ENCODE measurements around the gene PIP4K2A.
A peak's percentile ranks its signal among the peaks of the same experiment; 100 is the strongest.
"Not testable (repeated sequence)": the region's sequence is repeated elsewhere in the genome, so short reads cannot be mapped to it uniquely, and the experiment has no call there.

Gene PIP4K2A

GRCh38 chr10:22714479-22715289 lies at the start of gene PIP4K2A:
Gene PIP4K2A, minus strand, starts transcription at chr10:22714578. Its CDS starts 252 bp downstream, at chr10:22714326.
- DNase-seq = peak; percentile 82

GRCh38 chr10:22761569-22762220 lies 47.3 kb upstream of the PIP4K2A start:
- no peak for DNase-seq

DNA sequence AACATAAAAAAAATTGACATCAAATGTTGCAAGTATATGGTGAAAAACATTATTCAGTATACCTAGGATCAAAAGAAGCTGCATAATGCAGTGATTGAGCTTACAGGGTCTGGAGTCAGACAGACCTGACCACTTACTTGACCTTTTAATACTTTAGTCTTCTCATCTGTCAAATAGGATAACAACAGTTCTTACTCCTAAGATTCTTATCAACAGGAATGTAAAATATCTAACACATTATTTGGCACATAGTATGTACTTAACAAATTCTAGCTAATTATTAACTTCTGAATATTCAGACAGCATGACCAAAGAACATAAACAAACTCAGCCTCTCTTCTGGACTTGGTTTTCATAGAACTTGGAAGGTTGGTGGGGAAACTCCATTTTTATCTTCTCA lies 45.6 kb upstream of the PIP4K2A start:
- DNase-seq = no peak

GRCh38 chr10:22758867-22759266 lies 44.5 kb upstream of the PIP4K2A start:
- DNase-seq = no peak

DNA sequence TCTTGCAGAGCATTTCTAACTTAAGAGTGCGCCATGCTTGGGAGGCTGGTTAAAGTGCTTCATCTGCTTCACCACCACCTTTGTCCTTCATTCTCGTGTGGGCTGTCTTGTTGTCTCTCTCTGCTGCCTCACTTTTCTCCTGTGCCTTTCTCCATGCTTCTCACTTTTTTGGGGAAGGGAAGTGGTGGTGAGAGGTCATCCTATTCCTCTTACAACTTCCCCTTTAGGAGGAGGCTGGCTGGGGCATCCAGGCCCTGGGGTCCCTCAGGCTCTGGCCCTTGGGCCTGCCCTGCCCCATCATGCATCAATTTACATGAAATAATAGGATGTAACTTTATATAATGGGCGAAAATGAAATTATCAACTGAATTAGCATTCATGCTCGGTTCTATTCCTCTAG lies 39.9 kb upstream of the PIP4K2A start:
- no peak for DNase-seq

DNA sequence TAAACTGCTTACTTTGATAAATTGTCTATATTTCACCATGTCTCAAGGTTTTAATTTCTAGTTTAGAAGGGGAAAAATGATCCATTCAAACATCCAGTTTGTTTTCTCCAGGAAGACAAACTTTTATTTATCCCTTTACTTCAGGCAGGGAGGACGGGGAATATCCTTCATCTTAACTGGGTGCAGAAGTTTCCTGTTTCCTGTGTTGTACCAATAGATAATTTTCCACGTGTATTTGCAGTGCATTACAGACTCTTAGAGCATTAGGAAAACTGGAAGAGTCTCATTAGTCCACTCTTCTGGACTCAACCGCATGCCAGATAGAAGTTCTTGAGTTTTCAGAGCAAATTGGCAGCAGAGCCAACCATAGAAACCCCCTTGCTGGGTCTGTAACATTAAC lies 39.4 kb upstream of the PIP4K2A start:
- DNase-seq = no peak

DNA sequence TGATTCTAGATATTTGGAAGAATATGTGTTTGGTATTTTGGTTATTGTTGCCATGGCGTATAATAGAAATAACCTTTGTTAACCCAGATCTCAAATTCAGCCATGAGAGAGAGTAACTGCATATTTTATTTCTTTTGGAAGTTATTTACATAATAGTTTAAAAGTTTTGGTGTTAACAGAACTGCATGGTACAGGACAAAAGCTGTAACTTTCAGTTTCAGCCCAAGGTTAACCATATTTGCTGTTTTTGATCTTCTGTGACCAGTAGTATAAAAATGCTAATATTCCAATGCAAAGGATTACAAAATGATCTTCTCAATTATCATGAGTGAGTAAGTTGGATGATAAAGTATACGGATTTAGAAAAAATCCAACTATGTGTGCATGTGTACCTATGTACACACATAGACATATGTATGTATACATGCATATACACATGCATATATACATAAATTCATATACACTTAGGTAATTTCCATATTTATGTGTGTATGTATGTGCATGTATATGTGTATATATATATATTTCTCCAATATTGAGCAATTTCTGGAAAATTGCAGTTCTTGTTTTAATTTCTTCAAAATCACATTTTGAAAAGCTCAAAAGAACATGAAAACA lies 38.0 kb upstream of the PIP4K2A start:
- DNase-seq = no peak

- no peak for DNase-seq
These were observed 35.8 kb upstream of the PIP4K2A start for GRCh38 chr10:22750131-22750530.

DNA sequence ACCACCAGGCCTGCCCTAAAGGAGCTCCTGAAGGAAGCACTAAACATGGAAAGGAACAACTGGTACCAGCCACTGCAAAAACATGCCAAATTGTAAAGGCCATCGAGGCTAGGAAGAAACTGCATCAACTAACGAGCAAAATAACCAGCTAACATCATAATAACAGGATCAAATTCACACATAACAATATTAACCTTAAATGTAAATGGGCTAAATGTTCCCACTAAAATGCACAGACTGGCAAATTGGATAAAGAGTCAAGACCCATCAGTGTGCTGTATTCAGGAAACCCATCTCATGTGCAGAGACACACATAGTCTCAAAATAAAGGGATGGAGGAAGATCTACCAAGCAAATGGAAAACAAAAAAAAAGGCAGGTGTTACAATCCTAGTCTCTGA lies 30.5 kb upstream of the PIP4K2A start:
- DNase-seq = not testable (repeated sequence)

GRCh38 chr10:22742678-22743077 lies 28.3 kb upstream of the PIP4K2A start:
- no peak for DNase-seq

- not testable (repeated sequence) for DNase-seq
These were observed 27.3 kb upstream of the PIP4K2A start for GRCh38 chr10:22741631-22742030.

DNA sequence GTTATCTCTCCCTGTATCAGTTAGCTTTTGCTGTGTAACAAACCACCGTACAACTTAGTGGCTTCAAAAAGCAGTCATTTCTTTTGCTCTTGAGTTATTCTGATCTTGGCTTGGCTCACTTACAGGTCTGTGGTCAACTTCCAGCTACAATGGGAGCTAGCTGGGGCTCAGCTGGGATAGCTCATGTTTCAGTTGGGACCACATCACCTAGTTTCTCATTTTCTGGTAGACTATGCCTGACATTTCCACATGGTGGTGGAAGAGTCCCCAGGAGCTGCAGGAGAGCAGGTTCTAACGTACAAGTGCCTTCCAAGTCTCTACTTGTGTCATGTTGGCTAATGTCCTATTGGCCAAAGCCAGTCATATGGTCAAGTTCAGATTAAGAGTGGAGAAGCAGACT lies 25.8 kb upstream of the PIP4K2A start:
- DNase-seq = no peak

DNA sequence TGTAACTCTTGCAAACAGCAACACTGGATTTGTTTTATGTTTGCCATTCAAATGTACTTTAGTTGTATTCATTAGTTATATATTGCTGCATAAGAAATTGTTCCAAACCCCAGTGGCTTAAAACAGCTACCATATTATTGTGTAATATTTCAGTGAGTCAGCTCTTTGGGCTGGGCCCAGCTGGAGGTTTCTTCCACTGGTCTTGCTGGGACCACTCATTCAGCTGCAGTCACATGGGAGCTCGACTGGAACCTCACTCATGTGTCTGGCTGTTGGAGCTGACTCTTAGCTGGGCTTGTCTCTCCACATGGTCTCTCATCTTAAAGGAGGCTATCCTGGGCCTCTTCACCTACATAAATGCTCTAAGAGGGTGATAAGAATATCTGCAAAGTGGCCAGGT lies 23.2 kb upstream of the PIP4K2A start:
- no peak for DNase-seq

DNA sequence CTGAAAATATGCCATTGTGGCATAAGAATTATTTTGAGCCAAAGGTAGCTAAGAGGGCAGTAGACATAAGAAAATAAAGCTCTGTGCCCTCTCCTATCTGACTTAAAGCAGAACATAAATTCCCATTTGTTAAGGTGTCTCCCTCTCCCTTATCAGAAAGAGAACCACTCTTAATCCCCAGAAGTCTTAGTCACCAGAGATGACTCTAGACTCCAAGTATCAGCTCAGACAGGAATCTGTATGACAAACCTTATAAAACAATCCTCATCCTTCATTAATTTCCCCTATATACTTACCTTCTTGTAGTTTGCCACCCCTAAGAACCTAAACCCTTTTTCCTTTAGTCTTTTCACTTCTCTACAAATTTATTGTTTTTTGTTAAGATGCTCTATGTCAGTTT lies 21.8 kb upstream of the PIP4K2A start:
- no peak for DNase-seq

DNA sequence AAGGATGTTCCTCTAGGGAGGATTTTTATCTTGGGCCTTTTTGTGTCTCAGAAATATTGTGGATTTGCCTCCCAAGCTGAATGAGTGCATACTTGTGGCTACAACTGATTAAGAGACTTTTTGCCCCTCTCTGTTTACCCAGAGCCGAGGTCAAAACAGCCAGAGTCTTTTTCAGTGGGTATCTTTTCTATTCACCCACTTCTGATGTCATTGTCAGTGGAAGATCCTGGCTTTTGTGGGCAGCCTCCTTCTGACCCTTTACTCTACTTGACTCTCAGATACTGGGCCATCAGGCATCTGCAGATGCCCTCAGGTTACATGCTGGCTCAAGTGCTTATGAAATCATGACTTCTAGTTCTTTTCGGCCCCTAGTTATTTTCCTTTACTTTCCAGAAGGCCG lies 19.6 kb upstream of the PIP4K2A start:
- DNase-seq = no peak

- no peak for DNase-seq
These were observed 13.3 kb upstream of the PIP4K2A start for GRCh38 chr10:22727663-22728062.

DNA sequence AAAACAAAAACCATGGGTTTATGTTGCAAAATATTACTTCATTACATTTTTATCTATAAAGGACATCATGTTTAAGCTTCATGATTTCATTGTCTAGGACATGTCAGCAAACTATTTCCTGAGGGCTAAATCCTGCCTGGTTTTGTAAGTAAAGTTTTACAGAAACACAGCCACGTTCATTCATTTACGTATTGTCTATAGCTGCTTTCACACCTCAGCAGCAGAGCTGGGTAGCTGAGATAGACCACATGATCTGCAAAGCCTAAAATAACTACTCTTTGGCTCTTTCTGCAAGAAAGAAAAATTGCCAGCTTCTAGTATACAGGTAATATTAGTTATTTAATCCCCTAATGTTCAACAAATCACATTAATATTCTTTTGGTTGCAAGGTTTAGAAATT lies 12.7 kb upstream of the PIP4K2A start:
- DNase-seq = no peak

DNA sequence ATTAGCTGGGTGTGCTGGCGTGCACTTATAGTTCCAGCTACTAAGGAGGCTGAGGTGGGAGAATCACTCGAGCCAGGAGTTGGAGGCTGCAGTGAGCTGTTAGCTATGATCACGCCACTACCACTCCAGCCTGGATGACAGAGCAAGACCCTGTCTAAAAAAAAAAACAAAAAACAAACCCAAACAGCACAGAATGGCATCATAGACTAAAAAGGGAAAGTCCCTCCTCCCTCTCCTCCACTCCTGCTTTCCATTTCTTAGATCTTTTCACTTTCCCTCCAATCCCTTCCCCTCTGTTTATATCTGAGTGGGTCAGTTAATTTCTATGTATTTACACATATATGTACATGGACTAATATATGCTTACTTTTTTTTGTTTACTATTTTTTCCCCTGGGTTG lies 10.4 kb upstream of the PIP4K2A start:
- DNase-seq = no peak

DNA sequence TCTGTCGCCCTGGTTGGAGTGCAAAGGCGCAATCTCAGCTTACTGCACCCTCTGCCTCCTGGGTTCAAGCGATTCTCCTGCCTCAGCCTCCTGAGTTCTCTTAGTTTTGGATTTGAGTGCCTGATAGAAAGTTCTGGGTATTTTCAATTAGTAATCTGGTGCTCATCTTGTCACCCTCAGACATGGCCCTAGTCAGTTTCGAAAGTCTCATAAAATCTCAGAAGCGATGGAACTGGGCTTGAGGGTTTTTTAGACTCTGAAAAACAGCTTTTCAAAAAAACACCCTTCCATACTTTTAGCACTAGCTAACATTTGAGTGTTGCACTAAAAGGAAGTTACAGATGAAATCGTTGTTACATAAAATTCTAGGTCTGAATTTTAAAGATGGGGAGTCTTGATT lies 9.4 kb upstream of the PIP4K2A start:
- no peak for DNase-seq

GRCh38 chr10:22723343-22723779 lies 9.0 kb upstream of the PIP4K2A start:
- no peak for DNase-seq

GRCh38 chr10:22722626-22723169 lies 8.3 kb upstream of the PIP4K2A start:
- no peak for DNase-seq

DNA sequence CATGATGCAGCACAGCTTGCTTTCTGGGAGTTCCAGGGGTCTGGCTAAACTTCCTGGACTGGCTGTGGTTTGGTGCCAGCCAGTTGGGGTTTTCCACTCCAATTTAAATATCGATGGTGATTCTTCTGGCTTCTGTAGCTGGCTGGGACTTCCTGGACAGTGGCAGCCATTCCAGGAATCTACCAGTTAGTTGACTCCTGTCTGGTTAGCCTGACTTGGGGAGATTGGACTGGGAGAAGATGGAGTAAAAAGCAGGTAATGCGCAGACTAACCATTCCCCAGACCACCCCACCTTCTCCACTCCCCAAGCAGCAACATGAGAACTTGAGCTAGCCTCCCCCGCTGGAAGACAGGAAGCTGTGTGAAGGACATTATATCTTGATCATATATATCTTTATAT lies 6.3 kb upstream of the PIP4K2A start:
- no peak for DNase-seq

GRCh38 chr10:22719406-22720042 lies 5.1 kb upstream of the PIP4K2A start:
- no peak for DNase-seq
